Measurements from ENCODE around the gene ZNF207. TPM values are rescaled to one million over a fixed set of nuclear protein-coding genes. Genes with fewer than 3 reads are reported as not detected.
A peak's percentile ranks its signal among the peaks of the same experiment; 100 is the strongest.
"Not testable (repeated sequence)": the region's sequence is repeated elsewhere in the genome, so short reads cannot be mapped to it uniquely, and the experiment has no call there.

ZNF207 gene
- total RNA-seq, 1 experiment from 2014 or later: 179 TPM

DNA sequence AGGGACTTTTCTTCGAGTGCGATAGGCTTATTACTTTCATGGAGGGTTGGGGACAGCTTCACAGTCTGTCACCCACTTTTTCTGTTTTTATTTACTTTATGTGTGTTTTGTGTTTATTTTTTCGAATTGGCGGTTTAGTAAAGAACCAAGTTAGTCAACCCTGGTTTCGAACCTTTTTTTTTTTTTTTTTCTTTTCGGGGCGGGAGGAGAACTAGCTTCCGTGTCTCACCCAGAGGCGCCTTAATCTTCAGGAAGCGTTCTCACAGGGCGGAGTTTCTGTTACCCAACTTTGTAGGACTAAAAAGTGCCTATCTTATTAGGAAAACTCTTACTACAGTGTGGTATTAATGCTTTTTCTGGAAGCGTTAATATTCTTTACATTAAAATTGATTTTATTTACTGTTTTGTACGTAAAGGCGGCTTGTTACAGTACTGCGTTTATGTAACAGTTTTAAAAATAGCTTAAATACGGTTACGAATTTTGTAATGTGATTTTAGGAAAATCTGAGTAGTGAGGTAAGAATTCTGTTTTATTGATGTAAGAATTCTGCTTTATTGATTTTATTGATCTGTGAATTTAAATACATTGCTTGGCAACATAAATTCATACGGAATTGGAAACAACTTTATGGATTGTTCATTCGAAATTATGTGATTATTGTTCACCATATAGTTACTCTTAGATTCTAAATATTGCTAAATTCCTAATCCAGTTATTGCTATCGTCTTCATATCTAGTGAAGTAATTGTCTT lies 885 bp downstream of the ZNF207 start:
- Mint-ChIP-seq H3K27ac (ENCODE audit: low read depth, unreplicated experiment) (peak overlapping the region; percentile 100), H3K4me1 (ENCODE audit: insufficient read depth, unreplicated experiment) (peaks cover 20% of the 10 kb centered on the region), H3K9me3 (ENCODE audit: unreplicated experiment) (no peaks in the 10 kb centered on the region), H3K27me3 (ENCODE audit: insufficient read depth, unreplicated experiment) (no peaks in the 10 kb centered on the region), H3K4me3 (ENCODE audit: unreplicated experiment) (peak overlapping the region; percentile 99), H3K36me3 (ENCODE audit: insufficient read depth, unreplicated experiment) (peaks cover 57% of the 10 kb centered on the region)
- TF ChIP-seq, protein P1, sequence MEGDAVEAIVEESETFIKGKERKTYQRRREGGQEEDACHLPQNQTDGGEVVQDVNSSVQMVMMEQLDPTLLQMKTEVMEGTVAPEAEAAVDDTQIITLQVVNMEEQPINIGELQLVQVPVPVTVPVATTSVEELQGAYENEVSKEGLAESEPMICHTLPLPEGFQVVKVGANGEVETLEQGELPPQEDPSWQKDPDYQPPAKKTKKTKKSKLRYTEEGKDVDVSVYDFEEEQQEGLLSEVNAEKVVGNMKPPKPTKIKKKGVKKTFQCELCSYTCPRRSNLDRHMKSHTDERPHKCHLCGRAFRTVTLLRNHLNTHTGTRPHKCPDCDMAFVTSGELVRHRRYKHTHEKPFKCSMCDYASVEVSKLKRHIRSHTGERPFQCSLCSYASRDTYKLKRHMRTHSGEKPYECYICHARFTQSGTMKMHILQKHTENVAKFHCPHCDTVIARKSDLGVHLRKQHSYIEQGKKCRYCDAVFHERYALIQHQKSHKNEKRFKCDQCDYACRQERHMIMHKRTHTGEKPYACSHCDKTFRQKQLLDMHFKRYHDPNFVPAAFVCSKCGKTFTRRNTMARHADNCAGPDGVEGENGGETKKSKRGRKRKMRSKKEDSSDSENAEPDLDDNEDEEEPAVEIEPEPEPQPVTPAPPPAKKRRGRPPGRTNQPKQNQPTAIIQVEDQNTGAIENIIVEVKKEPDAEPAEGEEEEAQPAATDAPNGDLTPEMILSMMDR (IDR thresholded peaks at IDR 0.05; ENCODE audit: unreplicated experiment): no peak
- intact Hi-C loops (cut with micrococcal nuclease): loop anchor here (10.0 kb wide), 1 partner anchor 94 kb away; the partner anchor contains the start of gene PSMD11
- BruUV-seq (replicated peaks): no TSS peak
- DNase-seq (ENCODE audit: unreplicated experiment): peak; percentile 73
- CTCF ChIA-PET: interaction anchor here (0.6 to 1.1 kb wide), 4 partner anchors 20 to 1031 kb away, joined by 3 to 4 read pairs (median 3); no protein-coding TSS in a partner anchor
- POLR2A ChIA-PET: interaction anchor here (0.6 to 3.3 kb wide), 18 partner anchors 9 to 610 kb away, joined by 3 to 56 read pairs (median 4); partner anchors contain the start of genes C17orf75, PSMD11 and UTP6

DNA sequence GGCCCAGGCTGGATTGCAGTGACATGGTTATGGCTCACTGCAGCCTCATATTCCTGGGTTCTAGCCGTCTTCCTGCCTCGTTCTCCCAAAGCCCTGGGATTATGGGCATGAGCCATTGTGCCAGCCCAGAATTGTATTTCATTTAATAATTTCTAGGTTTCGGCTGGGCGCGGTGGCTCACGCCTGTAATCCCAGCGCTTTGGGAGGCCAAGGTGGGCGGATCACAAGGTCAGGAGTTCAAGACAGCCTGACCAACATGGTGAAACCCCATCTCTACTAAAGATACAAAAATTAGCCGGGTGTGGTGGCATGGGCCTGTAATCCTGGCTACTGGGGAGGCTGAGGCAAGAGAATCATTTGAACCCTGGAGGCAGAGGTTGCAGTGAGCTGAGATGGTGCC lies 2.8 kb downstream of the ZNF207 start:
- Mint-ChIP-seq H3K4me1 (ENCODE audit: insufficient read depth, unreplicated experiment) (peaks cover 28% of the 10 kb centered on the region), H3K36me3 (ENCODE audit: insufficient read depth, unreplicated experiment) (peaks cover 72% of the 10 kb centered on the region), H3K4me3 (ENCODE audit: unreplicated experiment) (peak overlapping the region; percentile 99)
- BruUV-seq (replicated peaks); H3K27ac Mint-ChIP-seq (ENCODE audit: low read depth, unreplicated experiment); H3K9me3 Mint-ChIP-seq (ENCODE audit: unreplicated experiment); DNase-seq (ENCODE audit: unreplicated experiment); H3K27me3 Mint-ChIP-seq (ENCODE audit: insufficient read depth, unreplicated experiment): not testable (repeated sequence)
- intact Hi-C loops (cut with micrococcal nuclease): loop anchor here (10.0 kb wide), 1 partner anchor 92 kb away; the partner anchor contains the start of gene PSMD11
- POLR2A ChIA-PET: interaction anchor here (0.5 to 3.3 kb wide), 2 partner anchors 12 to 344 kb away, joined by 3 to 56 read pairs; partner anchors contain the start of gene C17orf75
- CTCF ChIA-PET: interaction anchor here (1.0 kb wide), 1 partner anchor 26 kb away, joined by 3 read pairs; no protein-coding TSS in a partner anchor

DNA sequence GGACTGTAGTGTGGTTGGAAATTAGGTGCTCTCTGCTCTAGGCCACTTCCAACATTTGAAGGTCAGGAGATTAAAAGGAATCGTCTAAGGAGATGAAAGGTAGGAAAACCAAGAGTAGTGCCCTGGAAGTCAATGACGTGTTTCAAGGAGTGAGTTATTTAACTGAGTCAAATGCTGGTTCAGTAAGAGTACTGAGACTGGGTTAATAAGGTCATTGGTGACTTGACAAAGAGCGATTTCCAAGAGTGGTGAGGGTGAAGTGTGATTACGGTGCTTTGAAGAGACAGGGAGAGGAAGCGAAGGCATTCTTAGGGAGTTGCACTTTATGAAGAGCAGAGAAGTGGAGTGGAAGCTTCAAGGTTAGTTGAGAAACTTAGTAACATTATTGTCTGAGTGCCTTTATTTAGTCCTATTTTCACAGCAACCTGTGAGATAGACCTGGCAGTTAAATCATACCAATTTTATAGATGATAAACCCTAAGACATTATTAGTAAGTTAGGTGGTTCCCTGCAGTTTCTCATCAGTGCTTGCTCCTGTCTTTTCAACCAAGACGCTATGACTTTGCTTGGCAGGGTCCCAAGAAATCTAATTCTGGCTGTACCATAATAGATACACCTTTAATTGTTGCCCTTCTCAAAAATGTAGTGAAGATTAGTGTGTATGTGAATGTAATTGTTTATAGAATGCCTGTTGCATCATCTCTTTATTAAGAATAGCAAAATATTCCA lies 5.9 kb downstream of the ZNF207 start:
- intact Hi-C loops (cut with micrococcal nuclease): loop anchor here (10.0 kb wide), 1 partner anchor 89 kb away; the partner anchor contains the start of gene PSMD11
- Mint-ChIP-seq H3K27me3 (ENCODE audit: insufficient read depth, unreplicated experiment) (no peaks in the 10 kb centered on the region), H3K36me3 (ENCODE audit: insufficient read depth, unreplicated experiment) (peaks cover 88% of the 10 kb centered on the region), H3K27ac (ENCODE audit: low read depth, unreplicated experiment) (peak overlapping the region; percentile 0), H3K4me1 (ENCODE audit: insufficient read depth, unreplicated experiment) (peaks cover 32% of the 10 kb centered on the region), H3K4me3 (ENCODE audit: unreplicated experiment) (peak overlapping the region; percentile 28), H3K9me3 (ENCODE audit: unreplicated experiment) (no peaks in the 10 kb centered on the region)
- TF ChIP-seq, protein P1 (IDR thresholded peaks at IDR 0.05; ENCODE audit: unreplicated experiment): no peak
- no TSS peak for BruUV-seq (replicated peaks)
- CTCF ChIA-PET: no interaction called here
- DNase-seq (ENCODE audit: unreplicated experiment): peak; percentile 55
- POLR2A ChIA-PET: interaction anchor here (0.6 to 0.9 kb wide), 4 partner anchors 10 to 38 kb away, joined by 3 to 4 read pairs (median 4); partner anchors contain the start of gene C17orf75

DNA sequence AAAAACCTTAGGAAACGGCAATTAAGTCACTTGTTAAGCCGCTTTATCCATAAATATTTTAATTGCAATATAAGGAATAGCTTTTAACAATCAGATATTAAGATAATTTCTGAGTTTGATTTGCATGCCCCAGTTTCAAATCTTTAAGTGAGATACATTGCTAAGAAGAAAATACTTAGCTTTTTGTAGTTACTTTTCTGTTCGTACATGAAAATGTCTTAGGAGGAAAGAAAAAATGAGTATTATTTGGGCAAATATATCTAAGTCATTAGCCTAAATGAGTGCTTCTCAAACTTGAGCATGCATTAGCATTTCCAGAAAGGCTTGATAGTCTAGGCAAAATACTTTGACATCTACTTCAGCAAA lies 6.4 kb downstream of the ZNF207 start:
- no peak overlapping the region for H3K27ac Mint-ChIP-seq (ENCODE audit: low read depth, unreplicated experiment)
- ChIA-PET POLR2A (interaction anchor here (0.6 to 0.9 kb wide), 3 partner anchors 10 to 16 kb away, joined by 3 to 4 read pairs (median 4); partner anchors contain the start of gene C17orf75), CTCF (no interaction called here)
- no peaks in the 10 kb centered on the region for H3K9me3 Mint-ChIP-seq (ENCODE audit: unreplicated experiment)
- TF ChIP-seq, protein P1 (IDR thresholded peaks at IDR 0.05; ENCODE audit: unreplicated experiment): no peak
- DNase-seq (ENCODE audit: unreplicated experiment): no peak
- peak overlapping the region; percentile 28 for H3K4me3 Mint-ChIP-seq (ENCODE audit: unreplicated experiment)
- peaks cover 32% of the 10 kb centered on the region for H3K4me1 Mint-ChIP-seq (ENCODE audit: insufficient read depth, unreplicated experiment)
- intact Hi-C loops (cut with micrococcal nuclease): loop anchor here (10.0 kb wide), 1 partner anchor 88 kb away; the partner anchor contains the start of gene PSMD11
- no peaks in the 10 kb centered on the region for H3K27me3 Mint-ChIP-seq (ENCODE audit: insufficient read depth, unreplicated experiment)
- H3K36me3 Mint-ChIP-seq (ENCODE audit: insufficient read depth, unreplicated experiment): peaks cover 94% of the 10 kb centered on the region
- no TSS peak for BruUV-seq (replicated peaks)

Measured in MCF 10A (cell line).